HEK293 (cell line): Measurements from ENCODE around the gene MYO18B.

Experiments used
- CTCF ChIP-seq: fragments of 450-650 bp; formaldehyde crosslinking; IDR thresholded peaks from 2 replicates; pipeline ENCODE4 v1.5.1; 2016; ENCODE audit warnings: missing biosample characterization, missing genetic modification characterization
- PRDM2 ChIP-seq: fragments of 450-650 bp; formaldehyde crosslinking; IDR thresholded peaks from 2 replicates; pipeline ENCODE4 v1.5.1; 2016; ENCODE audit warnings: missing biosample characterization, missing genetic modification characterization, borderline replicate concordance
- REST ChIP-seq: fragments of 450-650 bp; formaldehyde crosslinking; IDR thresholded peaks from 2 replicates; pipeline ENCODE4 v1.5.1; 2016; ENCODE audit warnings: missing biosample characterization, missing genetic modification characterization
- SETDB1 ChIP-seq: IDR thresholded peaks from one replicate; pipeline ENCODE4 v1.6.1; 2017; ENCODE audit warnings: mild to moderate bottlenecking, low read length, moderate library complexity, mixed read lengths; ENCODE audit not compliant: insufficient read length
- ZSCAN5A ChIP-seq: fragments of 450-650 bp; formaldehyde crosslinking; IDR thresholded peaks from 2 replicates; pipeline ENCODE4 v1.5.1; 2016; ENCODE audit warnings: missing biosample characterization, missing genetic modification characterization

- TF ChIP-seq ZSCAN5A (tag by site-specific recombination), result no peak
- no peak for TF ChIP-seq SETDB1
- TF ChIP-seq CTCF, result no peak
- no peak for TF ChIP-seq PRDM2 (tag by site-specific recombination)
- TF ChIP-seq REST (tag by site-specific recombination), result no peak
Observed at GRCh38 chr22:25722223-25722622, 19.8 kb upstream of the MYO18B start.
